Measurements from ENCODE around the gene ALS2CL. TPM values are rescaled to one million over a fixed set of nuclear protein-coding genes. Genes with fewer than 3 reads are reported as not detected.

Gene ALS2CL
- total RNA-seq, 4 donors from 2014 or later: 4.8 to 10.4 (median 9.6) TPM

DNA sequence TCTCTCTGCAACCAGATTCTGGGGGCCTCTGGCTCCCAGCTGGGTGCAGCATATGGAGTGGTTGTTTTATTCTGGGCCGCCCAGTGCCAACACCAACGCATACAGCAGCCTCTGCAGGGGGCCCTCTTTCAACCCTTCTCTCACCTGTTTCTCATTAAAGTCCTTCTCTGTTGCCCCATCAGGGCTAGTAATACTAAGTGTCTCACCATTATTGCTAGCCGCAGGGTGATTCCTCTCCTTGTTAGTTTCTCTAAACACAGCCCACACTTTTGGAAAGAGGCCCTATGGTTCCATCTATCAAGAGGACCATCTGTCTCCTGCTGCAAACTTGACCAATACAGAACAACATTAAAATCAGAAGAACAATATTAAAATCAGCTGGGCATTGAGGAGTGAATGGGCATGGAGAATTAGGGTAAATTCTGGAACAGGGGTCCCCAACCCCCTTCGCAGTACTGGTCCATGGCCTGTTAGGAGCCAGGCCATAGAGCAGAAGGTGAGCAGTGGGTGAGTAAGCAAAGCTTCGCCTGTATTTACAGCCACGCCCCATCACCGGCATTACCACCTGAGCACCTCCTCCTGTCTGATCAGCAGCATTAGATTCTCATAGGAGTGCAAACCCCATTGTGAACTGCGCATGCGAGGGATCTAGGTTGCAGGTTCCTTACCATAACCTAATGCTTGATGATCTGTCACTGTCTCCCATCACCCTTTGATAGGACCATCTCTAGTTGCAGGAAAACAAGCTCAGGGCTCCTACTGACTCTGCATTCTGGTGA, 36.5 kb downstream of the ALS2CL start:
- 87 to 88% methylated on average over 8 to 9 of the region's 9 CpGs for whole genome bisulfite sequencing, 2 donors (ENCODE audit: low coverage in 1 of 2)
- TF ChIP-seq POLR2A (IDR thresholded peaks at IDR 0.05) (no peak), EP300 (IDR thresholded peaks at IDR 0.05) (no peak), POLR2AphosphoS5 (IDR thresholded peaks at IDR 0.05) (no peak)
- TF ChIP-seq, protein P1, sequence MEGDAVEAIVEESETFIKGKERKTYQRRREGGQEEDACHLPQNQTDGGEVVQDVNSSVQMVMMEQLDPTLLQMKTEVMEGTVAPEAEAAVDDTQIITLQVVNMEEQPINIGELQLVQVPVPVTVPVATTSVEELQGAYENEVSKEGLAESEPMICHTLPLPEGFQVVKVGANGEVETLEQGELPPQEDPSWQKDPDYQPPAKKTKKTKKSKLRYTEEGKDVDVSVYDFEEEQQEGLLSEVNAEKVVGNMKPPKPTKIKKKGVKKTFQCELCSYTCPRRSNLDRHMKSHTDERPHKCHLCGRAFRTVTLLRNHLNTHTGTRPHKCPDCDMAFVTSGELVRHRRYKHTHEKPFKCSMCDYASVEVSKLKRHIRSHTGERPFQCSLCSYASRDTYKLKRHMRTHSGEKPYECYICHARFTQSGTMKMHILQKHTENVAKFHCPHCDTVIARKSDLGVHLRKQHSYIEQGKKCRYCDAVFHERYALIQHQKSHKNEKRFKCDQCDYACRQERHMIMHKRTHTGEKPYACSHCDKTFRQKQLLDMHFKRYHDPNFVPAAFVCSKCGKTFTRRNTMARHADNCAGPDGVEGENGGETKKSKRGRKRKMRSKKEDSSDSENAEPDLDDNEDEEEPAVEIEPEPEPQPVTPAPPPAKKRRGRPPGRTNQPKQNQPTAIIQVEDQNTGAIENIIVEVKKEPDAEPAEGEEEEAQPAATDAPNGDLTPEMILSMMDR (IDR thresholded peaks at IDR 0.05): no peak
- Histone ChIP-seq H3K4me1 (peaks cover 0 to 4% (median 0%) of the 10 kb centered on the region in 3 donors), H3K27me3 (no peaks in the 10 kb centered on the region), H3K27ac (no peak overlapping the region), H3K4me3 (no peak overlapping the region), H3K9me3 (peaks cover 0 to 3% (median 0%) of the 10 kb centered on the region in 3 donors), H3K36me3 (no peaks in the 10 kb centered on the region)
- ATAC-seq: no peak

DNA sequence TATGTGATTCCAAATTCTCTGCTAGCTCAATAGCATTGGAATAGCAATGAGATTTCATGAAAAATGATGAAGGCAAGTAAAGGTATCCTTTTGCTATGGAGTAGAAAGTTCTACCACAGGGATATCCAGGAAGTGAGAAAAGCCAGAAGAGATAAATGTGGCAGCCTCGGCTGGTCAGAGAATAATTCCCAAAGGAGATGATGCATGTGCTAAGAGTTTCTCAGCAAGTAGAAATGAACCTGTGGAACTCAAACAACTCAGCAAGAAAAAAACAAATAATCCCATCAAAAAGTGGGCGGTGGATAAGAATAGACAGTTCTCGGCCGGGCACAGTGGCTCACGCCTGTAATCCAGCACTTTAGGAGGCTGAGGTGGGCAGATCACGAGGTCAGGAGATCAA, 38.2 kb downstream of the ALS2CL start:
- Histone ChIP-seq H3K4me1 (no peaks in the 10 kb centered on the region), H3K4me3 (no peak overlapping the region), H3K9me3 (peaks cover 0 to 7% (median 0%) of the 10 kb centered on the region in 3 donors), H3K27ac (no peak overlapping the region), H3K36me3 (no peaks in the 10 kb centered on the region), H3K27me3 (no peaks in the 10 kb centered on the region)
- ATAC-seq: no peak
- WGBS, 2 donors (ENCODE audit: low coverage in 1 of 2): 55 to 85% methylated on average over 2 to 6 of the region's 6 CpGs
- TF ChIP-seq POLR2A (IDR thresholded peaks at IDR 0.05) (no peak), EP300 (IDR thresholded peaks at IDR 0.05) (no peak), POLR2AphosphoS5 (IDR thresholded peaks at IDR 0.05) (no peak)
- TF ChIP-seq, protein P1 (IDR thresholded peaks at IDR 0.05): no peak

DNA sequence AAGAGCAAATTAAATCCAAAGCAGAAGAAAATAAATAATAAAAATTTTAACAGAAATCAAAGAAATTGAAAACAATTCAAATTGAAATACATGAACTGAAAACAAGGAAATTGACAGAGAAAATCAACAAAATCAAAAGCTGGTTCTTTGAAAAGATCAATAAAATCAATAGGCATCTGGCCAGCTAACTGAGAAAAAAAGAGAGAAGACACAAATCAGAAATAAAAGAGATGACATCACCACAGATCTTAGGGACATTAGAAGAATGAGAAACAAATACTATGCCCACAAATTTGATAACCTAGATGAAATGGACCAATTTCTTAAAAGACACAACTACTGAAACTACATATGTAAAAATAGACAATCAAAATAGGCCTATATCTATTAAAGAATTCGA, 42.4 kb downstream of the ALS2CL start:
- Histone ChIP-seq H3K4me1 (no peaks in the 10 kb centered on the region), H3K36me3 (no peaks in the 10 kb centered on the region), H3K27ac (no peak overlapping the region), H3K27me3 (no peaks in the 10 kb centered on the region), H3K9me3 (peaks cover 0 to 7% (median 0%) of the 10 kb centered on the region in 3 donors), H3K4me3 (no peak overlapping the region)
- no peak for ATAC-seq
- TF ChIP-seq, protein P1 (IDR thresholded peaks at IDR 0.05): no peak
- TF ChIP-seq POLR2A (IDR thresholded peaks at IDR 0.05) (no peak), POLR2AphosphoS5 (IDR thresholded peaks at IDR 0.05) (no peak)
- WGBS, 2 donors (ENCODE audit: low coverage in 1 of 2): 15 to 63% methylated on average over 1 of the region's 1 CpG

DNA sequence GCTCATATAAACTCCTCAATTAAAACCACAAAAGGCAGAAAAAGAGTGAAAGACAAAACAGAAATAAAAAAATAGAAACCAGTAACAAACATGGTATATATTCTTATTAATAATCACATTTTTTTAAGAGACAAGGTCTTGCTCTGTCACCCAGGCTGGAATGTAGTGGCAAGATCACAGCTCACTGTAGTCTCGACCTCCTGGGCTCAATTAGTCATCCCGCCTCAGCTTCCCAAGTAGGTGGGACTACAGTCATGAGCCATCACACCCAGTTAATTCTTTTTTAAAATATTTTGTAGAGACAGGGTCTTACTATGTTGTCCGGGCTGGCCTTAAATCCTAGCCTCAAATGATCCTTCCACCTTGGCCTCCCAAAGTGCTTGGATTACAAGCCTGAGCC, 44.0 kb downstream of the ALS2CL start:
- TF ChIP-seq, protein P1 (IDR thresholded peaks at IDR 0.05): no peak
- TF ChIP-seq POLR2A (IDR thresholded peaks at IDR 0.05) (no peak), EP300 (IDR thresholded peaks at IDR 0.05) (no peak), POLR2AphosphoS5 (IDR thresholded peaks at IDR 0.05) (no peak)
- Histone ChIP-seq H3K4me3 (no peak overlapping the region), H3K9me3 (peaks cover 0 to 7% (median 0%) of the 10 kb centered on the region in 3 donors), H3K27ac (no peak overlapping the region), H3K27me3 (no peaks in the 10 kb centered on the region), H3K4me1 (no peaks in the 10 kb centered on the region), H3K36me3 (no peaks in the 10 kb centered on the region)
- 68 to 85% methylated on average over 3 of the region's 3 CpGs for WGBS, 2 donors (ENCODE audit: low coverage in 1 of 2)
- no peak for ATAC-seq

DNA sequence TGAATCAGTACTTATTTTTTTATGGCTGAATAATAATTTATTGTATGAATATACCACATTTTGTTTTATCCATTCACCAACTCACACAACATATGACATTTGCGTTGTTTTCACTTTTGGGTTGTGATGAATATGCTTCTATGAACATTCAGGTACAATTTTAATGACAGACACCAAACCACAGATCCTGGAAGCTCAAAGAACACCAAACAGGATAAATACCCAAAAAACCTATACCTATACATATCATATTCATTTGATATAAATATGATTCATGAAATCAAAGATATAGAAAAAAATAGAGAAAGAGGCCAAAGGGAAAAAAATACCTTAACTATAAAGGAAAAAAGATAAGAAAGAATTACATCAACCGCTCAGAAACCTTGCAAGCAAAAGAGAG, 45.4 kb downstream of the ALS2CL start:
- Histone ChIP-seq H3K4me3 (no peak overlapping the region), H3K9me3 (peaks cover 0 to 7% (median 0%) of the 10 kb centered on the region in 3 donors), H3K27me3 (no peaks in the 10 kb centered on the region), H3K4me1 (no peaks in the 10 kb centered on the region), H3K36me3 (no peaks in the 10 kb centered on the region), H3K27ac (no peak overlapping the region)
- 93 to 100% methylated on average over 1 to 2 of the region's 2 CpGs for WGBS, 2 donors (ENCODE audit: low coverage in 1 of 2)
- no peak for TF ChIP-seq POLR2A (IDR thresholded peaks at IDR 0.05)
- TF ChIP-seq, protein P1 (IDR thresholded peaks at IDR 0.05): no peak
- TF ChIP-seq POLR2AphosphoS5 (IDR thresholded peaks at IDR 0.05): no peak
- no peak for TF ChIP-seq EP300 (IDR thresholded peaks at IDR 0.05)
- no peak for ATAC-seq

Data from gastroesophageal sphincter (tissue), 4 donors.